ENCODE measurements around the gene RPL18.

RPL18 gene

GRCh38 chr19:48630296-48631063 lies 11.5 kb upstream of the RPL18 start:
- DNase-seq (ENCODE audit: low spot score): no peak

DNA sequence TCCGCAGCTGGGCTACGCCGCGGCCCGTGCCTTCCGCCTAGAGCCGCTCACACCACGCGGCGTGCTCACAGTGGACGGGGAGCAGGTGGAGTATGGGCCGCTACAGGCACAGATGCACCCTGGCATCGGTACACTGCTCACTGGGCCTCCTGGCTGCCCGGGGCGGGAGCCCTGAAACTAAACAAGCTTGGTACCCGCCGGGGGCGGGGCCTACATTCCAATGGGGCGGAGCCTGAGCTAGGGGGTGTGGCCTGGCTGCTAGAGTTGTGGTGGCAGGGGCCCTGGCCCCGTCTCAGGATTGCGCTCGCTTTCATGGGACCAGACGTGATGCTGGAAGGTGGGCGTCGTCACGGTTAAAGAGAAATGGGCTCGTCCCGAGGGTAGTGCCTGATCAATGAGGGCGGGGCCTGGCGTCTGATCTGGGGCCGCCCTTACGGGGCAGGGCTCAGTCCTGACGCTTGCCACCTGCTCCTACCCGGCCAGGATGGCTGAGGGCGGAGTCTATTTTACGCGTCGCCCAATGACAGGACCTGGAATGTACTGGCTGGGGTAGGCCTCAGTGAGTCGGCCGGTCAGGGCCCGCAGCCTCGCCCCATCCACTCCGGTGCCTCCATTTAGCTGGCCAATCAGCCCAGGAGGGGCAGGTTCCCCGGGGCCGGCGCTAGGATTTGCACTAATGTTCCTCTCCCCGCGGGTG lies 10.8 kb upstream of the RPL18 start:
- no peak for DNase-seq (ENCODE audit: low spot score)

DNA sequence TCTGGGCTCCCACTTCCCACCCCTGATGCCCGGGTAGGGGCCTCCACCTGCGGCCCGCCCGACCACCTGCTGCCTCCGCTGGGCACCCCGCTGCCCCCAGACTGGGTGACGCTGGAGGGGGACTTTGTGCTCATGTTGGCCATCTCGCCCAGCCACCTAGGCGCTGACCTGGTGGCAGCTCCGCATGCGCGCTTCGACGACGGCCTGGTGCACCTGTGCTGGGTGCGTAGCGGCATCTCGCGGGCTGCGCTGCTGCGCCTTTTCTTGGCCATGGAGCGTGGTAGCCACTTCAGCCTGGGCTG lies 10.3 kb upstream of the RPL18 start:
- no peak for DNase-seq (ENCODE audit: low spot score)

DNA sequence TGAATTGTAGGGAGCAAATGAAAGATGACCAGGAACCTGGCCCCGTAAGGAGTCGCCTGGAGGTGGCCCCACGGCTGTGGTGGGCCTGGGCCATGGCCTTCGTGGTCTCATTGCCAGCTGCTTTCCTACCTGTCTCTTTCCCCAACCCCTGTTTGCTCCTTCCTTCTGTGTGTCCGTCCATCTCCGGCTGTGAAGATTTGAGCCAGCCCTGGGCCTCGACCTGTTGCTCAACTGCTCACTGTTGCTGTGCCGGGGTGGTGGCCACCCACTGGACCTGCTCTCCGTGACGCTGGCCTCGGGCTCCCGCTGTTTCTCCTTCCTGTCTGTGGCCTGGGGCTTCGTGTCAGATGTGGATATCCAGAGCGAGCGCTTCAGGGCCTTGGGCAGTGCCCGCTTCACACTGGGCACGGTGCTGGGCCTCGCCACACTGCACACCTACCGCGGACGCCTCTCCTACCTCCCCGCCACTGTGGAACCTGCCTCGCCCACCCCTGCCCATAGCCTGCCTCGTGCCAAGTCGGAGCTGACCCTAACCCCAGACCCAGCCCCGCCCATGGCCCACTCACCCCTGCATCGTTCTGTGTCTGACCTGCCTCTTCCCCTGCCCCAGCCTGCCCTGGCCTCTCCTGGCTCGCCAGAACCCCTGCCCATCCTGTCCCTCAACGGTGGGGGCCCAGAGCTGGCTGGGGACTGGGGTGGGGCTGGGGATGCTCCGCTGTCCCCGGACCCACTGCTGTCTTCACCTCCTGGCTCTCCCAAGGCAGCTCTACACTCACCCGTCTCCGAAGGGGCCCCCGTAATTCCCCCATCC lies 9.7 kb upstream of the RPL18 start:
- DNase-seq (ENCODE audit: low spot score): no peak

- DNase-seq (ENCODE audit: low spot score): no peak
These were observed 8.9 kb upstream of the RPL18 start for GRCh38 chr19:48627865-48628314.

DNA sequence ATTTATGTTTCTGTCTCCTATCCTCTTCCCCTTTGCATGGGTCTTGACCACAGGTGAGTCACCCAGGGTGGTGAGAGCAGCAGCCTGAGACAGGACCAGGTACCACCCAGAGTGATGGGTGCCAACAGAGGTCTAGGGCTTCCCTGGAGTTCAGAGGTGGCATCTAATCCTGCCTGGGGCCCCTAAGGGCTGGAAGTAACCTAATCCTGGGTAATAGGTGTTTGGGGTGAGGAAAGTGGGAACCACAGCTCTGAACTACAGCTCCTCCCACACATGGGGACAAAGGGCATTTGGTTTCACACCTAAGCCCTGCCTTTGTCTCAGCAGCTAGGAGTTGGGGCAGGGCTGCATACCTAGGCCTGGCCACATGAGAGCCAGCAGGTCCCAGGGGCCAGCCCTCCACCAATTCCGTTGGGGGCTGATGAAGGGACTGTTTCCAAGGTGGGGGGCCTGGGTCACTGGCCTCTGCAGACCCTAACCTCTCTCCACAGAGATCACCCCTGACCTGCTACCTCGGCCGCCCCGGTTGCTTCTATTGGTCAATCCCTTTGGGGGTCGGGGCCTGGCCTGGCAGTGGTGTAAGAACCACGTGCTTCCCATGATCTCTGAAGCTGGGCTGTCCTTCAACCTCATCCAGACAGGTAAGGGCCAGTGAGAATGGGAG lies 8.4 kb upstream of the RPL18 start:
- DNase-seq (ENCODE audit: low spot score): no peak

- no peak for DNase-seq (ENCODE audit: low spot score)
These were observed 6.9 kb upstream of the RPL18 start for GRCh38 chr19:48625891-48626327.

DNA sequence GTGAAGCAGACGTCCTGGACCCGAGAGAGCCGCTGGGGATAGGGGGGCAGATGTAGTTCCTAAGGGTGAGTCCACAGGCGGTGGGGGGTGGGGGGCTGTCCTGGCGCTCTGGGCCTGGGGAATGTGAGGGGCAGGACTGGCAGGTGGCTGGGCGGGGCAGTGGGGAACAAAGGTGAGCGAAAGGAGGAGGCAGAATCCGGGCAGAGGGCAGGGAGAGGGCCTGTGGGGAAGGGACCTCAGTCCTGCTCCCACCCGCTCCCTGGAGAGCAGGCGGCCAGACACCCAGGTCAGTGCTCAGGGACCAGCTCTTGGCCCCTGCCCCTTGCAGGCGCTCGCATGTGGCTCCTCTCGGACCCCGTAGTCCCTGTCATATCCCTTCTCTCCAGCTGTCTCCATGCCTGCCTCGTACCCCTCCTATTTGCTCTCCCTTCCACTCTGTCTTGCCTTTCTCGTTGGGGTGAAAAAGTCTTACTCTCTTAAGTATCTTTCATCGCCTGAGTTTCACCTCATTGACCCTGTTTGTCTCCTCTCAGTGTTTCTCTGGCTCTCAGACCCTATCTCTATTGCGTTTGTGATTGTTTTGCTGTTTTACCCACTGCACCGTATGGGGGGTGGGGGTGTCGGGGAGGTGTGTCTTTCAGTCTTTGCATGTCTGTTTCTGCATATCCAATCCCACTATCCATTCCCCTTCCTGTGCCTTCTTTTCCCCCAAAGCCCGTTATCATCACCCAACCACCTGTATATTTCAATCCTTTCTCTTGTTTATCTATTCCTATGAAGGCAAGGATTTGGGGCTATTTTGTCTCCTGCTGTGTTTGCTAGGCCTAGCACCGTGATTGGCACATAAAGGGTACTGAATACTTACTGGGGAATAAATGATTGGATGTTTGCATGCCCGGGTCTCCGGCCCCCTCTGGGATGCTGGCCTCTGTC lies 6.1 kb upstream of the RPL18 start:
- DNase-seq (ENCODE audit: low spot score): no peak

- DNase-seq (ENCODE audit: low spot score): peak; percentile 99
These were observed 5.2 kb upstream of the RPL18 start for GRCh38 chr19:48624067-48624594.

- DNase-seq (ENCODE audit: low spot score): no peak
These were observed 4.6 kb upstream of the RPL18 start for GRCh38 chr19:48623556-48624066.

- no peak for DNase-seq (ENCODE audit: low spot score)
These were observed 961 bp upstream of the RPL18 start for GRCh38 chr19:48619692-48620585.

GRCh38 chr19:48618278-48618915 lies 581 bp downstream of the RPL18 start:
- no peak for DNase-seq (ENCODE audit: low spot score)

DNA sequence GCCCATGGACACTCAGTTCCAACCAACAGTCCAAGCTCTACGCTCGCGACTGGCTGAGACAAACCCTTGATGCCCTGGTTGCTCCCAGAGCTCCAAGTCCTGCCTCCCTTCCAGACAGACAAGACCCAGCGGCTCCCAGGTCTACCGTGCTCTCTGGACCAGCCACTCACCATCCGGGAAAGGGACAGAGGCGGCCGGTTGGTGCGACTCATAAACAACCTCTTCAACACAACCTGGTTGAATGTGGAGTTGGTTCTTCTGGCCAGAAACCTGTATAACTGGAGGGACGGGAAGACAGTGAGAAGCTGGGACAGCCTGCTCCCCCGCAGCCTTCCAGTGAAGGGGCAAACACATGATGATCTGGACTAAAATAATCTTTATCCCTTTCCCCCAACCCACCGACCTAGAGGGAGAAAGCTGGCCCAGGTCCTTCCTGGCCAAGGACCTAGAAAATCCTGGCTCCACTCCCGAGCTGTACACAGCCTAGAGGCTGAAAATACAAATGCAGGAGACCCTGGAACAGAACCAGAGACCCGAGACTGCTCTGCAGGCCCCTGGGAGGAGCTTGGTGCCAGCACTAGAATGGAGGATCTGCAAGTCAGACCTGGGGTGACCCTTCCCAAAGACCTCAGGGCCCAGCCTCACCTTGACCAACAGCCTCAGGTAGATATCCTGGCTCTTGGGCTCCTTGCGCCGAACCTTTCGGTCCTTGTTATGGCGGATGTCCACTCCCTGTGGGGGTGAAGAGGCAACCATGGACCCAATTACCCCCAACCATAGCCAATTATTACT lies 1.6 kb downstream of the RPL18 start:
- no peak for DNase-seq (ENCODE audit: low spot score)

DNA sequence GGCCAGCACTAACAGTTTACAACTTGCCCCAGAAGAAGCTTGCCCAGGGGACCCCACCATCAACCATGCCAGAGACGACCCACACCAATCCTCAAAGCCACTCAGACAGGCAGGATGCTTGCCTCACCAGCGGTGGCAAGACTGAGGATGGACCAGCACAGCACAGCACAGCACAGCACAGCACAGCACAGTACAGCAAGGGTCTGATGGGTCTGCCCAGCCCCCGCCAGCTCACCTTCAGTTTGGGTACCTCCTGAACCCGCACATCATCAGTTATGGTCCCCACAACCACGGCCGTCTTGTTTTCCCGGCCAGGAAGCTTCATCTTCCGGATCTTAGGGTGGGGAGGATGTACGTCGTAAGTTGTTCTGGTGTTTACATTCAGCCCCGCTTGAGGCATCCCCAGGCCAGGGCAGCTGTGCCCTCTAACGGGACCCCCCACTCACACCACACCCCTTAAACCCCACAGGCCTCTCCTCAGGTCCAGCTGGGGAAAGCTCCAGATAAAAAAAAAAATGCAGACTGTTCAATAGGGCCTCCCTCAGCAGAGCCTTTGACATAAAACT lies 2.4 kb downstream of the RPL18 start:
- DNase-seq (ENCODE audit: low spot score): no peak

- DNase-seq (ENCODE audit: low spot score): no peak
These were observed 2.9 kb downstream of the RPL18 start for GRCh38 chr19:48616041-48616436.

- DNase-seq (ENCODE audit: low spot score): no peak
These were observed 3.5 kb downstream of the RPL18 start for GRCh38 chr19:48615231-48616040.

Measured in putamen (tissue), 1 donor.